Activated naive CD8-positive, alpha-beta T cell treated with anti-CD3 and anti-CD28 coated beads, Interleukin-2, amount 50 U/mL, for 24 hours (primary cell): ENCODE measurements around the gene FNDC1.

Experiments used
- ATAC-seq: fragments of 150-1000 bp; cut with Tn5 transposase; one replicate; pipeline ENCODE4 v1.10.0; 2021
- DNase-seq: peaks from one replicate; pipeline ENCODE4 v3.0.0; 2021
- H3K27ac Mint-ChIP-seq: one replicate; pipeline ENCODE4 v1.8.0; 2021; ENCODE audit warnings: mild to moderate bottlenecking, mixed read lengths
- H3K27me3 Mint-ChIP-seq: one replicate; pipeline ENCODE4 v1.8.0; 2021; ENCODE audit warnings: mixed read lengths
- H3K36me3 Mint-ChIP-seq: one replicate; pipeline ENCODE4 v1.8.0; 2021; ENCODE audit warnings: low read depth, mixed read lengths
- H3K4me1 Mint-ChIP-seq: one replicate; pipeline ENCODE4 v1.8.0; 2021; ENCODE audit warnings: mixed read lengths
- H3K4me3 Mint-ChIP-seq: one replicate; pipeline ENCODE4 v1.8.0; 2021; ENCODE audit warnings: mild to moderate bottlenecking, moderate library complexity, mixed read lengths
- H3K9me3 Mint-ChIP-seq: one replicate; pipeline ENCODE4 v1.8.0; 2021; ENCODE audit warnings: mixed read lengths

The FNDC1 gene

GRCh38 chr6:159305804-159306537, 136.8 kb downstream of the FNDC1 start:
- Mint-ChIP-seq H3K36me3 (no peaks in the 10 kb centered on the region), H3K9me3 (no peaks in the 10 kb centered on the region), H3K4me1 (no peaks in the 10 kb centered on the region), H3K27ac (no peak overlapping the region), H3K4me3 (no peak overlapping the region), H3K27me3 (peaks cover 6% of the 10 kb centered on the region)
- DNase-seq (no peak), ATAC-seq (no peak)

- ATAC-seq (no peak), DNase-seq (no peak)
- no peaks in the 10 kb centered on the region for H3K36me3 Mint-ChIP-seq
- peaks cover 2% of the 10 kb centered on the region for H3K27me3 Mint-ChIP-seq
- H3K27ac Mint-ChIP-seq, result no peak overlapping the region
- H3K4me3 Mint-ChIP-seq, result no peak overlapping the region
- no peaks in the 10 kb centered on the region for H3K4me1 Mint-ChIP-seq
- no peaks in the 10 kb centered on the region for H3K9me3 Mint-ChIP-seq
Measured at GRCh38 chr6:159307246-159307790, 138.1 kb downstream of the FNDC1 start.

GRCh38 chr6:159308198-159308597, 139.0 kb downstream of the FNDC1 start:
- H3K27ac Mint-ChIP-seq, result no peak overlapping the region
- no peak overlapping the region for H3K4me3 Mint-ChIP-seq
- H3K27me3 Mint-ChIP-seq, result peaks cover 1% of the 10 kb centered on the region
- no peak for ATAC-seq
- H3K36me3 Mint-ChIP-seq, result no peaks in the 10 kb centered on the region
- no peaks in the 10 kb centered on the region for H3K9me3 Mint-ChIP-seq
- DNase-seq, result no peak
- H3K4me1 Mint-ChIP-seq, result no peaks in the 10 kb centered on the region

- no peak for ATAC-seq
- H3K9me3 Mint-ChIP-seq, result no peaks in the 10 kb centered on the region
- H3K36me3 Mint-ChIP-seq, result no peaks in the 10 kb centered on the region
- H3K27ac Mint-ChIP-seq, result no peak overlapping the region
- DNase-seq, result no peak
- no peak overlapping the region for H3K4me3 Mint-ChIP-seq
- H3K27me3 Mint-ChIP-seq, result no peaks in the 10 kb centered on the region
- no peaks in the 10 kb centered on the region for H3K4me1 Mint-ChIP-seq
Measured at GRCh38 chr6:159309723-159310122, 140.5 kb downstream of the FNDC1 start.

- no peak for ATAC-seq
- Mint-ChIP-seq H3K27me3 (no peaks in the 10 kb centered on the region), H3K36me3 (no peaks in the 10 kb centered on the region), H3K4me3 (no peak overlapping the region), H3K27ac (no peak overlapping the region), H3K9me3 (no peaks in the 10 kb centered on the region), H3K4me1 (no peaks in the 10 kb centered on the region)
- no peak for DNase-seq
Measured at GRCh38 chr6:159311618-159312017, 142.4 kb downstream of the FNDC1 start.

- Mint-ChIP-seq H3K36me3 (no peaks in the 10 kb centered on the region), H3K27ac (no peak overlapping the region)
Measured at GRCh38 chr6:159312206-159312605, 143.0 kb downstream of the FNDC1 start.

GRCh38 chr6:159313018-159313417, 143.8 kb downstream of the FNDC1 start:
- DNase-seq (no peak), ATAC-seq (no peak)
- Mint-ChIP-seq H3K27ac (no peak overlapping the region), H3K27me3 (peaks cover 2% of the 10 kb centered on the region), H3K4me3 (no peak overlapping the region), H3K36me3 (no peaks in the 10 kb centered on the region), H3K9me3 (no peaks in the 10 kb centered on the region), H3K4me1 (no peaks in the 10 kb centered on the region)

More at GRCh38 chr6:159312206-159312605, 143.0 kb downstream of the FNDC1 start:
- ATAC-seq, result no peak
- H3K9me3 Mint-ChIP-seq, result no peaks in the 10 kb centered on the region
- H3K4me1 Mint-ChIP-seq, result no peaks in the 10 kb centered on the region
- no peak overlapping the region for H3K4me3 Mint-ChIP-seq
- no peak for DNase-seq
- H3K27me3 Mint-ChIP-seq, result no peaks in the 10 kb centered on the region

GRCh38 chr6:159315562-159315961, 146.4 kb downstream of the FNDC1 start:
- Mint-ChIP-seq H3K36me3 (no peaks in the 10 kb centered on the region), H3K9me3 (no peaks in the 10 kb centered on the region)

GRCh38 chr6:159317430-159317829, 148.2 kb downstream of the FNDC1 start:
- ATAC-seq, result no peak
- Mint-ChIP-seq H3K27me3 (peaks cover 5% of the 10 kb centered on the region), H3K9me3 (no peaks in the 10 kb centered on the region), H3K36me3 (no peaks in the 10 kb centered on the region), H3K4me3 (no peak overlapping the region), H3K27ac (no peak overlapping the region), H3K4me1 (no peaks in the 10 kb centered on the region)
- no peak for DNase-seq

More at GRCh38 chr6:159315562-159315961, 146.4 kb downstream of the FNDC1 start:
- H3K4me1 Mint-ChIP-seq, result no peaks in the 10 kb centered on the region
- DNase-seq, result no peak
- H3K4me3 Mint-ChIP-seq, result no peak overlapping the region
- H3K27ac Mint-ChIP-seq, result no peak overlapping the region
- H3K27me3 Mint-ChIP-seq, result peaks cover 4% of the 10 kb centered on the region
- ATAC-seq, result no peak

GRCh38 chr6:159321267-159321666, 152.1 kb downstream of the FNDC1 start:
- H3K4me3 Mint-ChIP-seq, result no peak overlapping the region
- H3K27me3 Mint-ChIP-seq, result peaks cover 5% of the 10 kb centered on the region
- no peaks in the 10 kb centered on the region for H3K4me1 Mint-ChIP-seq

More at GRCh38 chr6:159321267-159321666, 152.1 kb downstream of the FNDC1 start:
- no peaks in the 10 kb centered on the region for H3K9me3 Mint-ChIP-seq
- no peak overlapping the region for H3K27ac Mint-ChIP-seq
- no peaks in the 10 kb centered on the region for H3K36me3 Mint-ChIP-seq
- DNase-seq (no peak), ATAC-seq (no peak)
